ENCODE results near the gene TTC7B. TPM values are rescaled to one million over a fixed set of nuclear protein-coding genes. Genes with fewer than 3 reads are reported as not detected.

Gene TTC7B
- total RNA-seq, 1 donor from 2014 or later: 3.1 TPM

DNA sequence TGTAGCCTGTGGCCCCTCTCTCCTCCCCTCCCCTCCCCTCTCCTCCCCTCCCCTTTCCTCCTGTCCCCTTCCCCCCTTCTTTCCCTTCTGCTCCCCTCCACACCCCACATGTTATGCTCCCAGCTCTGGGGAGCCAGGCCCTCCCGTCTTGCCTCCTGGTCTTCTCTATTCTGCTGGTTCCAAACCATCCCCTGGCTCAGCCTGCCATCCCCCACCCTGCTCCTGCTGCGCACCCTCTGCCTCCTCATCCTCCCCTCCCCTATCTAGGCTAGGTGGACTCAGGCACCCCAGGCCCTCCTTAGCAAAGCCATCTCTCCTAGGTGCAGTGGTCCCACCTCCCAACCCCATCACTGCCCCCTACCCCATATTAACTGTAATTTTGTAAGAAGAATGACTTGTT lies 319.9 kb downstream of the TTC7B start:
- no peaks in the 10 kb centered on the region for H3K9me3 Mint-ChIP-seq
- intact Hi-C loops (cut with micrococcal nuclease): no loop called here
- H3K27ac Mint-ChIP-seq: no peak overlapping the region
- no peak for DNase-seq (ENCODE audit: low spot score)
- no peaks in the 10 kb centered on the region for H3K4me1 Mint-ChIP-seq (ENCODE audit: low read depth)
- peaks cover 2% of the 10 kb centered on the region for H3K27me3 Mint-ChIP-seq (ENCODE audit: insufficient read depth)
- H3K36me3 Mint-ChIP-seq (ENCODE audit: low read depth): no peaks in the 10 kb centered on the region
- H3K4me3 Mint-ChIP-seq: no peak overlapping the region

DNA sequence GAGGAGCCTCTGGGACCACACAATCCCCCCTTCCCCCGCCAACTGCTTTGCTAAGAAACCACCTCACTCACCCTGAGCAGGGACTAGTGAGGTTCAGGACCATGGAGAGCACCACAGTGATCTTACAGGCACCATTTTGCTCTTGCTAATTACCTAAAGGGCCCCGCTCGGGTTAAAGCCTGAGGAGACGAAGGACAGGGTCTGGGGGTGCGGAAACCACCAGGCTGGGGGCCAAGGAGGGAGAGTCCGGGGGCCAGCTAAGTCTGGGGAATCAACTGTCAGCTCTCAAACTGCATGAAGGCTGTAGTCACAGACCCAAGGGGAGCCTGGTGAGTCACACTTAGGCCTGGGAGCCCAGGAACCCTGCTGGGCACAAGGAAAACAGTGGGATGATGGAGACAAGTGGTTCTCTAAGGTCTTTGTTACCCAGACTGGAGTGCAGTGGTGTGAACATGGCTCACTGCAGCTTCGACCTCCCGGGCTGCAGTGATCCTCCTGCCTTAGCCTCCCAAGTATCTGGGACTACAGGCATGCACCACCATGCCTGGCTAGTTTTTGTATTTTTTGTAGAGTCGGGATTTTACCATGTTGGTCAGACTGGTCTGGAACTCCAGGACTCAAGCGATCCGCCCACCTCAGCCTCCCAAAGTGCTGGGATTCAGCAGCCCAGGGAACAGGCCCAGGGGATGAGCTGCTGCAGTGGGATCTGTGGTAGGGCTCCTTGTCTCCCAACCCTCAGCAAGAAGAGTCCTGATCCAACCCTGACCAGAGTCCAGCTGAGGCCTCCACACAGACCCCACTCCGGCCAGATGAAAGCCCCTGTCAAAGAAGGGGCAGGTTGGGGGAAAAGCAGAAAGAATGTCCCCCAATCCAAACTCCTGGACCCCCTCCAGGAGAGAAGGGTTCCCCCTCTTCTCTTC lies 320.6 kb downstream of the TTC7B start:
- intact Hi-C loops (cut with micrococcal nuclease): no loop called here

DNA sequence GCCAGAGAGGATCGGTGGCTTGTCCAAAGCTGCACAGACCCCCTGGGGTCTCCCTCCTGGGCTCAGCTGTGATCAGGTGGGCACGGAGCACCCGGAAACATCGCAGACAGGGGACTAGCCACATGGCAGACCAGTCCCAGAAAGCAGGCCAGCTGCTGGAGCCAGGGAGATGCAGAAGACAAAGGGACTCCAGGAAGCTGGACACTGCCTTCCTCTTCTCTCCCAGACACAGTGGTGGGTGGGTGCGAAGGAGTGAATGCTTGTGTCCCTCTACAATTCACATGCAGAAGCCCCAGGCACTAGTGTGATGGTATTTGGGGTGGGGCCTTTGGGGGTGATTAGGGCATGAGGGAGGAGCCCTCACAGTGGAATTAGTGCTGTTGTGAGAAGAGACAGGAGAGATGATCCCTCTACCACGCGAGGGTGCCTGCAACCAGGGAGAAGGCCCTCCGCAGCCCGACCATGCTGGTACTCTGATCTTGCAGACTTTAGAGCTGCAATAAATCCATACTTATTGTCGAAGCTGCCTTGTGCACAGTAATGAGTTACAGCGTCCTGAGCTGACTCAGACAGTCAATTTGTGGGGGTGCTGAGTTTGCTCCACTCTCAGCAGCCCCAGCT lies 324.2 kb downstream of the TTC7B start:
- Mint-ChIP-seq H3K27ac (no peak overlapping the region), H3K36me3 (ENCODE audit: low read depth) (no peaks in the 10 kb centered on the region), H3K4me3 (no peak overlapping the region), H3K9me3 (no peaks in the 10 kb centered on the region), H3K4me1 (ENCODE audit: low read depth) (no peaks in the 10 kb centered on the region), H3K27me3 (ENCODE audit: insufficient read depth) (no peaks in the 10 kb centered on the region)
- no peak for DNase-seq (ENCODE audit: low spot score)
- intact Hi-C loops (cut with micrococcal nuclease): no loop called here

More for the DNA sequence above, 320.6 kb downstream of the TTC7B start:
- DNase-seq (ENCODE audit: low spot score): peak; percentile 37
- H3K4me3 Mint-ChIP-seq: no peak overlapping the region
- peaks cover 2% of the 10 kb centered on the region for H3K27me3 Mint-ChIP-seq (ENCODE audit: insufficient read depth)
- H3K9me3 Mint-ChIP-seq: no peaks in the 10 kb centered on the region
- no peaks in the 10 kb centered on the region for H3K4me1 Mint-ChIP-seq (ENCODE audit: low read depth)
- H3K27ac Mint-ChIP-seq: no peak overlapping the region
- H3K36me3 Mint-ChIP-seq (ENCODE audit: low read depth): no peaks in the 10 kb centered on the region

DNA sequence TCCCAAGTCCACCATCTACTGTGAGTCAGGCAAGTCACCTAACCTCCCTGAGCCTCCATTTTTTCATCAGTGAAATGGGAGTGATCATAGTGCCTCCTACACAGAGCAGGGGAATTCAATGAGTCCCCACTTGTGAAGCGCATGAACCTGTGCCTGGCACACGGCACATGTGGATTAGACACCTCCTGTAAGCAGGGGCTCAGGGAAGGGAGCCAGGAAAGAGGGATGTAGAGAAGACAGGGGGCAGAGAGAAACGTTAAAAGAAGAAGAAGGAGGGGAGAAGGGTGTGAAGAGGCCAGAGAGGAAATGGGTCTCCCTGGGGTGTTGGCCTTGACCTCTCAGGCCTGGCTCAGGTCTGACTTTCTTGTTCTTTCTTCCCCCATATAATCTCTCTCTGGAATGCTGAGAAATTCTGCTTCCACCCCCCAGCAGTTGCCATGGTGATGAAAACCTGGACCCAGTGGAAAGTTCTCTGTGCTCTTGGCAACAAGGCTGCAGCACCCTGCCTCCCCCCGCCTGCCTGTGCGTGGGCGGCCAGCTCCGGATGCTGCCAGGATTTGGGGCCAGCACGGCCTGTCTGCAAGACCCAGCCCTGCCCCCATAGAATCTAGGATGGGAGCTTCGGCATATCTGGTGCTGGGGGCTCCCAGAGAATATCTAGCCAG lies 324.9 kb downstream of the TTC7B start:
- no peaks in the 10 kb centered on the region for H3K4me1 Mint-ChIP-seq (ENCODE audit: low read depth)
- no peaks in the 10 kb centered on the region for H3K27me3 Mint-ChIP-seq (ENCODE audit: insufficient read depth)
- no peaks in the 10 kb centered on the region for H3K9me3 Mint-ChIP-seq
- intact Hi-C loops (cut with micrococcal nuclease): no loop called here
- H3K27ac Mint-ChIP-seq: no peak overlapping the region
- H3K36me3 Mint-ChIP-seq (ENCODE audit: low read depth): no peaks in the 10 kb centered on the region
- DNase-seq (ENCODE audit: low spot score): no peak
- no peak overlapping the region for H3K4me3 Mint-ChIP-seq

DNA sequence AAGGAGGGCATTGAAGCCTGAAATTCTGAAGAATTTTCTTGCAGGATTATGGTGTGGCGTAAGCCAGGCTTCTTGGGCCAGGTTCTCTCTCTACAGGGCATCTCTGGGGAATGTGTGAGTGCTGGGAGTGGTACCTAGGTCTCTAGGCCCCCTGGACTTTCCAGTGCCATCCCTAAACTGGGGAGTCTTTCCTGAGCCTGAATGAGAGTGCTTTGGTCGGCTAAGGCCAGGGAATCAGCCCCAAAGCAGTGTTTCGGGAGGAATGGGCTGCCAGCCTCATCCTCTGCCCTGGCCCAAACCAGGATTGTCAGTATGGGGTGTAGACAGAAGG lies 325.5 kb downstream of the TTC7B start:
- H3K4me1 Mint-ChIP-seq (ENCODE audit: low read depth): no peaks in the 10 kb centered on the region
- intact Hi-C loops (cut with micrococcal nuclease): no loop called here
- no peak overlapping the region for H3K4me3 Mint-ChIP-seq
- H3K36me3 Mint-ChIP-seq (ENCODE audit: low read depth): no peaks in the 10 kb centered on the region
- no peak for DNase-seq (ENCODE audit: low spot score)
- H3K27ac Mint-ChIP-seq: no peak overlapping the region
- H3K9me3 Mint-ChIP-seq: no peaks in the 10 kb centered on the region
- H3K27me3 Mint-ChIP-seq (ENCODE audit: insufficient read depth): no peaks in the 10 kb centered on the region

DNA sequence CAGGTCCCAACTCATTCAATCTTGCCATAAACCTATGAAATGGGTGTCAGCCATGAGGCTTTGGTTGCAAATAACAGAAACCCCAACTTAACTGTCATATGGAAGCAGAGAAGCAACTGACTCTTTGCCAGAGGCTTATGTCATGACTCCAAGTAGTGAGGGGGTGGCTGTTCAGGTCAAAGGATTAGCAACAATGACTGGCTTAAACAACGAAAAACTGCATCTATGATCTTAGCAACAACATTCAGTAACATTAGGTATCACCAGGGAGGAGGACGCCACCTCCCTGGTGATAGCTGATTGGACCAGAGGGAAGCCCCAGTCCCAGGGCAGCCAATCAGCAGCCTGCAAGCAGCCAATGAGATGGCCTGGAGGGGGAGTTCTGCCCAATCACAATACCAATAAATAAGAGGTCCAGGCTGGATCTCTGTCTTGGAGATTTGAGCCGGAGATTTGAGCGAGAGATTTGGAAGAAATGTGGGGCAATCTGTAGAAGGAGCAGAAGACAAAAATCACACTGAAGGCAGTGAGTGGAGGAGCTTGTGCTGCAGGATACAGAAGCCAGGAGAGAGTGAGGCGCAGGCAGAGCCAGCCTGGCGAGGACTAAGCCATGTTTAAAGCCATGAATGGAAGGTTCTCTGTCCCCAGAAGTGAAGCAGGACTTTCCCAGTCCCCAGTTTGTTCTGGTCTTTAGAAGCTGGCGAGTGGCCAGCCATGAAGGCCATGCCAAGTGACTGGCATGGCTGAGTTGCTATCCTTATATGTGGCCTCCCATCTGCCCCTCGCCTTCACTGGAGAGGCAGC lies 326.1 kb downstream of the TTC7B start:
- no peak overlapping the region for H3K27ac Mint-ChIP-seq
- no peaks in the 10 kb centered on the region for H3K9me3 Mint-ChIP-seq
- intact Hi-C loops (cut with micrococcal nuclease): no loop called here
- DNase-seq (ENCODE audit: low spot score): no peak
- H3K4me3 Mint-ChIP-seq: no peak overlapping the region
- H3K36me3 Mint-ChIP-seq (ENCODE audit: low read depth): no peaks in the 10 kb centered on the region
- H3K4me1 Mint-ChIP-seq (ENCODE audit: low read depth): no peaks in the 10 kb centered on the region
- no peaks in the 10 kb centered on the region for H3K27me3 Mint-ChIP-seq (ENCODE audit: insufficient read depth)

DNA sequence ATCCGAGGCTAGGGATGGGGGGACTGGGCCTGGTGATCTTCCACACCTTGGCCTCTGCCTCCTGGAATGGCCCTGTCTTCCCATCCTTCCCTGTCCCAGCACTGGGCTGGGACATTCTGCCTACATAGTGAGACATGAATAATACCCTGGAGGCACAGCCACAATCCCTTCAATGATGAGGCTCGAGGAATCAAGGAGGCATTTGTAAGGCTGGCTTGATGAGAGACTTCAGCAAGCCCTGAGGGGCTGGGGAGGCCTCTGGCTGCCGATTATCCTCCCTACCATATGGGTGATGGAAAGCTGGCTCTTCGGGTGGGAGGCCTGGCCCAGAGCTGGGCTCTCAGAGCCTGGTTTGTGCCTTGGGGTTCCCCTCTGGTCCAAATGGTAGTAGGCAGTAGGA lies 326.9 kb downstream of the TTC7B start:
- H3K4me1 Mint-ChIP-seq (ENCODE audit: low read depth): no peaks in the 10 kb centered on the region
- H3K27ac Mint-ChIP-seq: no peak overlapping the region
- DNase-seq (ENCODE audit: low spot score): no peak
- H3K36me3 Mint-ChIP-seq (ENCODE audit: low read depth): no peaks in the 10 kb centered on the region
- no peak overlapping the region for H3K4me3 Mint-ChIP-seq
- peaks cover 2% of the 10 kb centered on the region for H3K27me3 Mint-ChIP-seq (ENCODE audit: insufficient read depth)
- intact Hi-C loops (cut with micrococcal nuclease): no loop called here
- no peaks in the 10 kb centered on the region for H3K9me3 Mint-ChIP-seq

DNA sequence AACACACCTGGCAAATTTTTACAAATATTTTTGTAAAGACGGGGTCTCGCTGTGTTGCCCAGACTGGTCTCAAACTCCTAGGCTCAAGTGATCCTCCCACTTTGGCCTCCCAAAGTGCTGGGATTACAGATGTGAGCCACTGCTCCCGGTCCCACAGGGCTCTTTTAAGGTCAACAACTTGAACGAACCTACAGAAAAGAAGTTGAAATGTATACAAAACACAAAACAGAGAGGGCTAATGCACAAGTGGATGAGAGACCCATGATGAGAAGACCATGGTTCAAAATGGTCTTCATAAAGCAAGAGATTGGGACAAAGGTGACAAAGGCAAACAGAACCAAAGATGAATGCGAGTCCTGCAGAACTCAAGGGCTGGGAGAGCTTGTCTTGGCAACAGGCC lies 328.0 kb downstream of the TTC7B start:
- no peaks in the 10 kb centered on the region for H3K9me3 Mint-ChIP-seq
- H3K27me3 Mint-ChIP-seq (ENCODE audit: insufficient read depth): peaks cover 6% of the 10 kb centered on the region
- H3K4me1 Mint-ChIP-seq (ENCODE audit: low read depth): no peaks in the 10 kb centered on the region
- intact Hi-C loops (cut with micrococcal nuclease): no loop called here
- H3K27ac Mint-ChIP-seq: no peak overlapping the region
- no peak for DNase-seq (ENCODE audit: low spot score)
- no peaks in the 10 kb centered on the region for H3K36me3 Mint-ChIP-seq (ENCODE audit: low read depth)
- no peak overlapping the region for H3K4me3 Mint-ChIP-seq

DNA sequence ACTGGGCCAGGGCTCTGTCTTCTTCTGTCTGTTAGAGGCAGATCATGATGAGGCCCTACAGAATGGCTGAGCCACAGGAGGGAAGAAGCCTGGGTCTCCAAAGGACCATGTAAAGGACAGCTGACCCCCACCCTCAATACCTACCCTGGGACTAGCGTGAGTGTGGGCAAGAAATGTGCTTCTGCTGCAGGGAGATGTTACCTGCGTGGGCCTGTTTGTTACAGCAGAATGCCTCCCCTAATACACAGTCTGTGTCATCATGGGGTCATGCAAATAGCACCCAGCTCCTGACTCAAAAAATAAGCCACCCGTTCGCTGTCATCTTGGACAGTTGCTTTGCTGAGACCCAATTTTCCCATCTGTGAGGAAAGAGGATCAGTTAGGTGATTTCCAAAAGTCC lies 328.8 kb downstream of the TTC7B start:
- no peak for DNase-seq (ENCODE audit: low spot score)
- intact Hi-C loops (cut with micrococcal nuclease): no loop called here
- H3K9me3 Mint-ChIP-seq: no peaks in the 10 kb centered on the region
- H3K4me1 Mint-ChIP-seq (ENCODE audit: low read depth): no peaks in the 10 kb centered on the region
- H3K27ac Mint-ChIP-seq: no peak overlapping the region
- H3K27me3 Mint-ChIP-seq (ENCODE audit: insufficient read depth): peaks cover 6% of the 10 kb centered on the region
- H3K36me3 Mint-ChIP-seq (ENCODE audit: low read depth): no peaks in the 10 kb centered on the region
- H3K4me3 Mint-ChIP-seq: no peak overlapping the region

DNA sequence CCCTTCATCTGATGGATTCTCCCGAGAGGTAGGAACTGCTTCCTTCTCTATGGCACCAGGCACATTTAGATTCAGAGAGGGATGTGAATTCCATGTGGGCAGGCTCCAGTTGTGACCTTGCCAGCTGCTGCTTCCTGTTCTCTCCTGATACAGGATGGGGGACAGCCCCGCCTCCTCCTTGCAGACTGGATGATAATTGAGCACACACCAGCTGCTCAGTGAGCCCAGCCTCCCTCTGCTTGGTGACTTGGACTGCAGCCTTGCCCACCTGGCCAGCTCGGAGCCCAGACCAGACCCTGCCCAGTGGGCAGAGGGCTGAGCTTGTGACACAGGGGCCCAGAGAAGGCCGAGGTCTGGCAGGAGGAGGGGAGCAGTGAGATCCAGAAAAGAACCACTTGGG lies 329.2 kb downstream of the TTC7B start:
- no peak for DNase-seq (ENCODE audit: low spot score)
- intact Hi-C loops (cut with micrococcal nuclease): no loop called here

DNA sequence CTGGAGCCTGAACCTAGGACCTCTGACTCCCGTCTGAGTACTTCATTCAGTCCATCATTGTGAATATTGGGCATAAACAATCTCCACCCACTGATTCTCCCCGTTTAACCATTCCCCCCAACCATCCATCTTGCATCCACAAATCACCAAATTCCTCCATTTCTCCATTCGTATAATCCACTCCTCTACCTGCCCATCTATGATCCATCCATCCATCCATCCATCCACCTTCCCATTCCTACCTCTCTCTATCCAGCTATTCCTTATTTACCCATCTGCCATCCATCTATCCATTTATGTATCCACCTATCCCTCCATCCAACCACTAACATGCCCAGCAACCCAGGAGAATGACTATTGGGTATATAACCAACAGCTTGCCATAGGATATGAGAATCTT lies 331.9 kb downstream of the TTC7B start:
- intact Hi-C loops (cut with micrococcal nuclease): no loop called here
- no peak for DNase-seq (ENCODE audit: low spot score)
- no peaks in the 10 kb centered on the region for H3K4me1 Mint-ChIP-seq (ENCODE audit: low read depth)
- no peak overlapping the region for H3K4me3 Mint-ChIP-seq
- no peaks in the 10 kb centered on the region for H3K36me3 Mint-ChIP-seq (ENCODE audit: low read depth)
- no peak overlapping the region for H3K27ac Mint-ChIP-seq
- no peaks in the 10 kb centered on the region for H3K9me3 Mint-ChIP-seq
- peaks cover 9% of the 10 kb centered on the region for H3K27me3 Mint-ChIP-seq (ENCODE audit: insufficient read depth)

More for the DNA sequence above, 329.2 kb downstream of the TTC7B start:
- H3K27me3 Mint-ChIP-seq (ENCODE audit: insufficient read depth): peaks cover 9% of the 10 kb centered on the region
- H3K4me1 Mint-ChIP-seq (ENCODE audit: low read depth): no peaks in the 10 kb centered on the region
- no peaks in the 10 kb centered on the region for H3K9me3 Mint-ChIP-seq
- no peak overlapping the region for H3K27ac Mint-ChIP-seq
- H3K36me3 Mint-ChIP-seq (ENCODE audit: low read depth): no peaks in the 10 kb centered on the region
- no peak overlapping the region for H3K4me3 Mint-ChIP-seq

DNA sequence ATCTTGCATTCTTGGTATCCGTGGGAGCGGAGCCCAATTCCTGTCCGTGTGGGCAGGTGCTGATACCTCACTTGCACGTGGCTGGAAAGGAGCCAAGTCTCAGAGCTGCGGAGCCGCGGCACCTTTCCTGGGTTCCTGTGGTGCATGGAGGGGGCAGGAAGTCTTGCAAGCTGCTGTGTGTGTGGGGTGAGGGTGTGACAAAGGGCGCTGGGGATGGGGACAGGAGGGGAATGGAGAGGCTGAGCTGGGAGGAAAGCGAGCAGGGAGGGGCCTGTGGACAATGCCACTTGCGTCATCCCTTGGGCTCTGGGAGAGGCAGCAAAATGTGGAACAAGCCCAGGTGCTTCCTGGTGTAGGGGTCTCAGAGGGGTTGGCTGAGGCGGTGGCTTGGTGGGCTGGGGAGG lies 332.7 kb downstream of the TTC7B start:
- Mint-ChIP-seq H3K4me1 (ENCODE audit: low read depth) (no peaks in the 10 kb centered on the region), H3K36me3 (ENCODE audit: low read depth) (no peaks in the 10 kb centered on the region)
- intact Hi-C loops (cut with micrococcal nuclease): no loop called here

More for the DNA sequence above, 332.7 kb downstream of the TTC7B start:
- peaks cover 9% of the 10 kb centered on the region for H3K27me3 Mint-ChIP-seq (ENCODE audit: insufficient read depth)
- DNase-seq (ENCODE audit: low spot score): no peak
- H3K27ac Mint-ChIP-seq: no peak overlapping the region
- no peak overlapping the region for H3K4me3 Mint-ChIP-seq
- no peaks in the 10 kb centered on the region for H3K9me3 Mint-ChIP-seq

Measured in activated T-helper 1 cell treated with anti-CD3 and anti-CD28 coated beads, Interleukin-12 subunit alpha, Interleukin-12 subunit beta, Interleukin-2, Interleukin-4 antibody, amounts not matched to agents 30 ng/mL and 10 ng/mL and 1 ng/mL, durations not matched to agents 14 hours and 24 hours and 36 hours (primary cell).